GM19452 (cell line): Measurements from ENCODE around the gene PLA2G12B.

Source experiments
- ATAC-seq: cut with Tn5 transposase; IDR thresholded peaks from one replicate; pipeline ENCODE4 v1.9.1; 2021; ENCODE audit not compliant: unreplicated experiment

PLA2G12B gene

GRCh38 chr10:72895236-72895850 lies 59.3 kb downstream of the PLA2G12B start:
- ATAC-seq = no peak

GRCh38 chr10:72893136-72893798 lies 61.3 kb downstream of the PLA2G12B start, which contains the start of gene OIT3:
TSS of gene OIT3 (plus strand) at chr10:72893739. CDS start at chr10:72893799, 60 bp downstream.
- ATAC-seq = no peak

- ATAC-seq = no peak
Observed at GRCh38 chr10:72890086-72890485, 64.5 kb downstream of the PLA2G12B start.

GRCh38 chr10:72889391-72889831 lies 65.2 kb downstream of the PLA2G12B start:
- ATAC-seq = no peak

- no peak for ATAC-seq
Observed at GRCh38 chr10:72888151-72888638, 66.4 kb downstream of the PLA2G12B start.

GRCh38 chr10:72887043-72887442 lies 67.6 kb downstream of the PLA2G12B start:
- ATAC-seq = no peak

GRCh38 chr10:72886621-72887020 lies 68.0 kb downstream of the PLA2G12B start:
- ATAC-seq = no peak

GRCh38 chr10:72885953-72886352 lies 68.7 kb downstream of the PLA2G12B start:
- ATAC-seq = no peak
